Activated CD4-positive, alpha-beta memory T cell treated with anti-CD3 and anti-CD28 coated beads, Interleukin-2, amount 10 ng/mL, durations not matched to agents 7 days and 5 days (primary cell): ENCODE results near the gene SEC22A. TPM values are rescaled to one million over a fixed set of nuclear protein-coding genes. Genes with fewer than 3 reads are reported as not detected.

Experiments used
- CTCF ChIA-PET: fragments of 350-600 bp; sonication (Branson Sonifier 250); formaldehyde crosslinking; loops from one replicate; lab custom pipeline; 2021; ENCODE audit warnings: antibody characterized with exemption, inconsistent platforms; lab: Charles Lee
- POLR2A ChIA-PET: fragments of 350-600 bp; sonication (Branson Sonifier 250); formaldehyde crosslinking; loops from one replicate; lab custom pipeline; 2021; ENCODE audit warnings: antibody characterized with exemption; lab: Charles Lee
- DNase-seq: peaks from one replicate; pipeline ENCODE4 v3.0.0-alpha.2; 2020
- H3K27ac Mint-ChIP-seq: one replicate; pipeline ENCODE4 v1.8.0; 2021; ENCODE audit warnings: mild to moderate bottlenecking, mixed read lengths
- H3K27me3 Mint-ChIP-seq: one replicate; pipeline ENCODE4 v1.8.0; 2021; ENCODE audit warnings: mixed read lengths
- H3K36me3 Mint-ChIP-seq: one replicate; pipeline ENCODE4 v1.8.0; 2021; ENCODE audit warnings: low read depth, mixed read lengths
- H3K4me1 Mint-ChIP-seq: one replicate; pipeline ENCODE4 v1.8.0; 2021; ENCODE audit warnings: mixed read lengths
- H3K4me3 Mint-ChIP-seq: one replicate; pipeline ENCODE4 v1.8.0; 2021; ENCODE audit warnings: mild to moderate bottlenecking, mixed read lengths
- H3K9me3 Mint-ChIP-seq: one replicate; pipeline ENCODE4 v1.8.0; 2021; ENCODE audit warnings: mixed read lengths
- total RNA-seq, 2 experiments: library from RNA; stranded (reverse); gene quantifications; one replicate each; pipeline ENCODE4 v1.2.3, GENCODE V29; 2021

SEC22A gene, protein sequence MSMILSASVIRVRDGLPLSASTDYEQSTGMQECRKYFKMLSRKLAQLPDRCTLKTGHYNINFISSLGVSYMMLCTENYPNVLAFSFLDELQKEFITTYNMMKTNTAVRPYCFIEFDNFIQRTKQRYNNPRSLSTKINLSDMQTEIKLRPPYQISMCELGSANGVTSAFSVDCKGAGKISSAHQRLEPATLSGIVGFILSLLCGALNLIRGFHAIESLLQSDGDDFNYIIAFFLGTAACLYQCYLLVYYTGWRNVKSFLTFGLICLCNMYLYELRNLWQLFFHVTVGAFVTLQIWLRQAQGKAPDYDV
- 10 to 100 TPM; 18.0 to 18.6 TPM for total RNA-seq

GRCh38 chr3:123201557-123202427 lies at the start of gene SEC22A:
SEC22A (plus strand) TSS chr3:123201943; CDS start chr3:123209218, 7,275 bp downstream.
- ChIA-PET POLR2A (interaction anchor here (1.0 to 1.8 kb wide), 7 partner anchors 9 to 373 kb away, joined by 3 to 7 read pairs (median 4); partner anchors contain the start of gene PDIA5), CTCF (interaction anchor here (1.0 kb wide), 1 partner anchor 25 kb away, joined by 3 read pairs; no protein-coding TSS in a partner anchor)
- Mint-ChIP-seq H3K4me3 (peak within 1 kb of the TSS; percentile 86), H3K27ac (peak within 1 kb of the TSS; percentile 91), H3K27me3 (no peaks in the 10 kb centered on the region), H3K9me3 (no peaks in the 10 kb centered on the region), H3K4me1 (peaks cover 24% of the 10 kb centered on the region), H3K36me3 (peaks cover 3% of the 10 kb centered on the region)
- peak; percentile 95 for DNase-seq

- Mint-ChIP-seq H3K9me3 (peaks cover 3% of the 10 kb centered on the region), H3K4me3 (no peak overlapping the region), H3K4me1 (no peaks in the 10 kb centered on the region), H3K27me3 (no peaks in the 10 kb centered on the region), H3K27ac (peak overlapping the region; percentile 42), H3K36me3 (peaks cover 44% of the 10 kb centered on the region)
- POLR2A ChIA-PET: no interaction called here
- CTCF ChIA-PET: no interaction called here
- DNase-seq: no peak
Observed at GRCh38 chr3:123152687-123153086, 49.1 kb upstream of the SEC22A start.

DNA sequence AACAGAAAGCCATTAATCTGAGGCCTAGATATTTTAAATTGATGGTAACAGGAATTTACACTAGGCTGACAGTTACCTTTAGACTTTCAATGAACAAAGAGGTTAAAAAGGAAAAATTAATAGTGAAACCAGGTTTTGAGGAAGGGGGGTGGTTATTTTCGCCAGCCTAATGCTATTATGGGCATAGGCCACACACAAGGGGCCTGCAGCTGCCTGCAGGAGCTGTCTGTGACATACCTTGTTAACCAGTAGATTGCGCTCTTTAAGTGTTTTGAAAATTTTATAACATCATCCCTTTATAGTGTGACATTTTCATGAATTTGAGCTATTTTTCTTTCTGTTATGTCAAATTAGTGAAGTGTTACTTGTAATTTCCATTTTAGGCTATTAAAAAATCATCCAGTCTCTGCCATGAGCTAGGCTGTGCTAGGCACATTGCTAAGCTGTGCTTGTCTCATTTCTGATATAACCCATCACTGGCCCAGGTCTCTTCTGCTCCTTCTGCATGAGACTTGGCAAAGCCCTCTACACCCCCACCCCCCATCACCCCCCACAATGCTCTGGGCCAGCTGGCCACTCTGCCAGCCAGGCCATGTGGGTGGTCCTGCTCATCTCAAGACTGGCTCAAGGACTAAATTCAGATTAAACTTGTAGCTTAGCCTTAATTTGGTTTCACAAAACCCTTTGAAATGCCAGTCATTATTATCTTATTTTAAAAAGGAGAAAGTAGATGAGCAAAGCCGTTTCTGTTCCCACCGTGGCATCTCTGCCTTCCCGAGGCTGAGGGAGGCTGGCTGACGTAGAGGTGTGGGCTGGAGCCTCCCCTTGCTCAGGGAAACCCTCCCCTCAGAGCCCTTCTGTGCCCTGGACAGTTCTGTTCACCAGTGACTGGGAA lies 48.4 kb upstream of the SEC22A start:
- no peaks in the 10 kb centered on the region for H3K27me3 Mint-ChIP-seq
- peaks cover 3% of the 10 kb centered on the region for H3K9me3 Mint-ChIP-seq
- peaks cover 40% of the 10 kb centered on the region for H3K36me3 Mint-ChIP-seq
- ChIA-PET POLR2A (no interaction called here), CTCF (no interaction called here)
- H3K4me1 Mint-ChIP-seq: no peaks in the 10 kb centered on the region
- no peak overlapping the region for H3K4me3 Mint-ChIP-seq
- DNase-seq: no peak
- H3K27ac Mint-ChIP-seq: no peak overlapping the region

GRCh38 chr3:123154020-123154985 lies 47.4 kb upstream of the SEC22A start:
- peaks cover 3% of the 10 kb centered on the region for H3K9me3 Mint-ChIP-seq
- no peaks in the 10 kb centered on the region for H3K27me3 Mint-ChIP-seq
- H3K27ac Mint-ChIP-seq: no peak overlapping the region
- ChIA-PET POLR2A (no interaction called here), CTCF (no interaction called here)
- H3K36me3 Mint-ChIP-seq: peaks cover 31% of the 10 kb centered on the region
- no peaks in the 10 kb centered on the region for H3K4me1 Mint-ChIP-seq
- no peak overlapping the region for H3K4me3 Mint-ChIP-seq
- DNase-seq: no peak

GRCh38 chr3:123155471-123156011 lies 46.2 kb upstream of the SEC22A start:
- Mint-ChIP-seq H3K27me3 (no peaks in the 10 kb centered on the region), H3K36me3 (peaks cover 19% of the 10 kb centered on the region), H3K9me3 (peaks cover 3% of the 10 kb centered on the region), H3K4me3 (no peak overlapping the region), H3K27ac (no peak overlapping the region), H3K4me1 (no peaks in the 10 kb centered on the region)
- no peak for DNase-seq
- POLR2A ChIA-PET: no interaction called here
- CTCF ChIA-PET: no interaction called here

- H3K9me3 Mint-ChIP-seq: peaks cover 3% of the 10 kb centered on the region
- H3K4me1 Mint-ChIP-seq: no peaks in the 10 kb centered on the region
- no peaks in the 10 kb centered on the region for H3K27me3 Mint-ChIP-seq
- ChIA-PET CTCF (no interaction called here), POLR2A (no interaction called here)
- DNase-seq: no peak
- H3K27ac Mint-ChIP-seq: no peak overlapping the region
- H3K36me3 Mint-ChIP-seq: peaks cover 10% of the 10 kb centered on the region
- no peak overlapping the region for H3K4me3 Mint-ChIP-seq
Observed at GRCh38 chr3:123156276-123156995, 45.3 kb upstream of the SEC22A start.

- H3K27ac Mint-ChIP-seq: no peak overlapping the region
- H3K9me3 Mint-ChIP-seq: no peaks in the 10 kb centered on the region
- H3K36me3 Mint-ChIP-seq: peaks cover 6% of the 10 kb centered on the region
- H3K27me3 Mint-ChIP-seq: no peaks in the 10 kb centered on the region
- no peaks in the 10 kb centered on the region for H3K4me1 Mint-ChIP-seq
- DNase-seq: no peak
- CTCF ChIA-PET: no interaction called here
- POLR2A ChIA-PET: no interaction called here
- H3K4me3 Mint-ChIP-seq: no peak overlapping the region
Observed at GRCh38 chr3:123157209-123157597, 44.5 kb upstream of the SEC22A start.

DNA sequence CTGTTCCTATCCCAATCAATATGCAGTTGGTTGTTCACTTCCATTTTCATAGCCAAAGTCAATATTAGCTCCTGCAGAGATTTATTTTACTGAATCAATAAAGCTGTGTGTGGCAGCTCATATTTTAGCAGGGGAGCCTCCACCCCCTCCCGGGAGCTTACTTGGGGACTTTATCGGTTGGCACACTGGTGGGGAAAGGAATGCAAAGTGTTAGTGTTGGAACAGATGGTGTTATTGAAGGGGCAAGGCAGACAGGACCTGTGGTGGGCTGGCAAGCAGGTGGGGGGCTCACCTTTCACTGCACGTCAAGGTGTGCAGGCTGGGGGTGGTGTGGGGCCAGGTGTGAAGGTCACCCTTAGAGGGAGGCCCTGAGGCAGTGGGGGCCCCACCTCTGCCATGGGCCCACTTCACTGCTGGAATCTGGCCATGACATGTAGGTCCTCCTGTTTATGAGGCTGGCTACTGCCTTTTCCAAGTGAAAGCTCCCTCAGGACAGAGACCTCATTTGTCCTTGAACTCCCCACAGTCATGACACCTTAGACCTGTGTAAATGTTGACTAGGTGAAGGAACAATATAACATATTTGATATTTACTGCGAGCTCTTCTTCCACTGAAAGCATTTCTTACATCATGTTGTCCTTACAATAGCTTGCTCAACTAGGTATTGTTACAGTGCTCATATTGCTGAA lies 44.0 kb upstream of the SEC22A start:
- H3K4me3 Mint-ChIP-seq: no peak overlapping the region
- no peaks in the 10 kb centered on the region for H3K27me3 Mint-ChIP-seq
- no peaks in the 10 kb centered on the region for H3K4me1 Mint-ChIP-seq
- H3K36me3 Mint-ChIP-seq: peaks cover 3% of the 10 kb centered on the region
- ChIA-PET POLR2A (no interaction called here), CTCF (no interaction called here)
- no peak overlapping the region for H3K27ac Mint-ChIP-seq
- no peaks in the 10 kb centered on the region for H3K9me3 Mint-ChIP-seq
- no peak for DNase-seq

DNA sequence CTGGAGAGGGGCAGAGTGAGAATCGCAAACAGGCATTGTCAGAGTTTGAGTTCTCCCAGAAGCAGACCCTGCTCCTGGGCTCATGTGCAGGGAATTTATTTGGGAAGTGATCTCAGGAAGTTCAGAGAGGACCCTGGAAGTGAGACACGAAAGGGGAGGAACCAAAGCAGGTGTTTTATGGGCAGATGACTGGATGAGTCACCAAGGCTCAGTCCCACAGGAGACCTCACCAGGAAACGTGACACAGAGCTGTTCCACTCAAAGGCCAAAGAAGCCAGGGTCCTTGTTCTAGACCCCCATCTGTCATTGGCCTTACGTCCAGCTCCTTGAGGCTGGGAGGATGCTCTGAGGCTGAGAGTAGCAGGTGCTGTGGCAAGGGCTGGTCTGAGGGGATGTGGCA lies 43.4 kb upstream of the SEC22A start:
- Mint-ChIP-seq H3K27me3 (no peaks in the 10 kb centered on the region), H3K27ac (no peak overlapping the region), H3K4me3 (no peak overlapping the region), H3K4me1 (no peaks in the 10 kb centered on the region), H3K36me3 (no peaks in the 10 kb centered on the region), H3K9me3 (no peaks in the 10 kb centered on the region)
- DNase-seq: no peak
- ChIA-PET POLR2A (no interaction called here), CTCF (no interaction called here)

- Mint-ChIP-seq H3K9me3 (no peaks in the 10 kb centered on the region), H3K27ac (no peak overlapping the region), H3K36me3 (peaks cover under 1% of the 10 kb centered on the region), H3K4me1 (no peaks in the 10 kb centered on the region), H3K27me3 (no peaks in the 10 kb centered on the region), H3K4me3 (no peak overlapping the region)
- no peak for DNase-seq
- ChIA-PET CTCF (no interaction called here), POLR2A (no interaction called here)
Observed at GRCh38 chr3:123158899-123159390, 42.8 kb upstream of the SEC22A start.
